ENCODE measurements around the gene LHPP.

Gene LHPP

DNA sequence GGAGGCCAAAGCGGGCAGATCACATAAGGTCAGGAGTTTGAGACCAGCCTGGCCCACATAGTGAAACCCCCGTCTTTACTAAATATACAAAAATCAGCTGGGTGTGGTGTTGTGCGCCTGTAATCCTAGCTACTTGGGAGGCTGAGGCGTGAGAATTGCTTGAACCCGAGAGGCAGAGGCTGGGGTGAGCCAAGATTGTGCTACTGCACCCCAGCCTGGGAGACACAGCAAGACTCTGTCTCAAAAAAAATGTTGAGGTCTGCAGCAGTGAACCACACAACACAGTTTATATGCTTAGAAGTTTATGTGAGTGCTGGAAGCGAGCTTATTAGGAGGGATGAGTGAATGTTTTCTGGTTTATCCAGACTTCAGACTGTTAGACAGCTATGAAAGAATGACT, 10.4 kb downstream of the LHPP start:
- TF ChIP-seq, protein P1, sequence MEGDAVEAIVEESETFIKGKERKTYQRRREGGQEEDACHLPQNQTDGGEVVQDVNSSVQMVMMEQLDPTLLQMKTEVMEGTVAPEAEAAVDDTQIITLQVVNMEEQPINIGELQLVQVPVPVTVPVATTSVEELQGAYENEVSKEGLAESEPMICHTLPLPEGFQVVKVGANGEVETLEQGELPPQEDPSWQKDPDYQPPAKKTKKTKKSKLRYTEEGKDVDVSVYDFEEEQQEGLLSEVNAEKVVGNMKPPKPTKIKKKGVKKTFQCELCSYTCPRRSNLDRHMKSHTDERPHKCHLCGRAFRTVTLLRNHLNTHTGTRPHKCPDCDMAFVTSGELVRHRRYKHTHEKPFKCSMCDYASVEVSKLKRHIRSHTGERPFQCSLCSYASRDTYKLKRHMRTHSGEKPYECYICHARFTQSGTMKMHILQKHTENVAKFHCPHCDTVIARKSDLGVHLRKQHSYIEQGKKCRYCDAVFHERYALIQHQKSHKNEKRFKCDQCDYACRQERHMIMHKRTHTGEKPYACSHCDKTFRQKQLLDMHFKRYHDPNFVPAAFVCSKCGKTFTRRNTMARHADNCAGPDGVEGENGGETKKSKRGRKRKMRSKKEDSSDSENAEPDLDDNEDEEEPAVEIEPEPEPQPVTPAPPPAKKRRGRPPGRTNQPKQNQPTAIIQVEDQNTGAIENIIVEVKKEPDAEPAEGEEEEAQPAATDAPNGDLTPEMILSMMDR (conservative IDR thresholded peaks at IDR 0.05; ENCODE audit: low read length): no peak
- H3K4me3 ChIP-seq (ENCODE audit: low read length): no peak overlapping the region
- DNase-seq (ENCODE audit: low read depth): no peak

DNA sequence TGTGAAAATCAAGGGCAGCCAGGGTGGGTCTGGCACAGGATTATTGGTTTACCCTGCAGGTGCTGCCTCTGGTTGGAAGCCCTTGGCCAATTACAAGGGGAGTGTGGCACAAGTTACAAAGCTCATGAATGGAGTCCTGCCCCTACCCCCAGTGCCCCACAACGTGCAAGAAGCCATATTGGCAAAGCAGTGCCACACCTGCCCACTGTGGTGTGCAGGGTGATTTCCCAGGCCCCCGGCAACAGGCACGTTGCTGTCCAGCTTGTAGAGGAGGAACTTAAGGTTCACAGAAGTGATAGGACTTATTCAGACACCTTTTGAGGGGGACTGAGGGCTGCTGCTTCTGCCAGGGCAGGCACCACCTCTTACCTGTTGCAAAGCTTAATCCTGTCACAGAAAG, 11.4 kb downstream of the LHPP start:
- TF ChIP-seq, protein P1 (conservative IDR thresholded peaks at IDR 0.05; ENCODE audit: low read length): no peak
- DNase-seq (ENCODE audit: low read depth): no peak
- no peak overlapping the region for H3K4me3 ChIP-seq (ENCODE audit: low read length)

DNA sequence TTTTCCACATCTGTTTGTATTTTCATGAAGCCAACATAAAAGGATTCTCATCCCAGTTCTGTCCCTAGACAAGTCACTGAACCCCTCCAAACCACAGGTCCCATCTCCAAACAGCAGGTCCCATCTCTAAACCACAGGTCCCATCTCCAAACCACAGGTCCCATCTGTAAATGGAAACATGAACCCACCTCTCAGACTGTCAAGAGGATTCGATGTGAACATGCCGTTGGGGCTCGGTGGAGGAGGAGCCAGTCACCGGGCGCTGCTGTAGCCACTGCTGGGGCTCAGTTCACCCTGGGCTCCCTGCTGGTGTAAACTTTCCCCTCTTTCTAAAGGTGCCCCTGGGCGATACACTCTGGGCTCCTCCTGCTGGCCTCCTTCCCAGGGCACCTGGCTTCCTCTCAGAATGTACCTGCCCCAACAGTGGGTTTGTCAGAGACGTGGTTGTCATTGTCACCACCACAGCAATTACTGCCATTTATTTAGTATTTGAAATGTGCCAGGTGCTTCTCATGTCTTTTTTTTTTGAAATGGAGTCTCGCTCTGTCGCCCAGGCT, 13.0 kb downstream of the LHPP start:
- TF ChIP-seq, protein P1 (conservative IDR thresholded peaks at IDR 0.05; ENCODE audit: low read length): no peak
- no peak for DNase-seq (ENCODE audit: low read depth)
- no peak overlapping the region for H3K4me3 ChIP-seq (ENCODE audit: low read length)

DNA sequence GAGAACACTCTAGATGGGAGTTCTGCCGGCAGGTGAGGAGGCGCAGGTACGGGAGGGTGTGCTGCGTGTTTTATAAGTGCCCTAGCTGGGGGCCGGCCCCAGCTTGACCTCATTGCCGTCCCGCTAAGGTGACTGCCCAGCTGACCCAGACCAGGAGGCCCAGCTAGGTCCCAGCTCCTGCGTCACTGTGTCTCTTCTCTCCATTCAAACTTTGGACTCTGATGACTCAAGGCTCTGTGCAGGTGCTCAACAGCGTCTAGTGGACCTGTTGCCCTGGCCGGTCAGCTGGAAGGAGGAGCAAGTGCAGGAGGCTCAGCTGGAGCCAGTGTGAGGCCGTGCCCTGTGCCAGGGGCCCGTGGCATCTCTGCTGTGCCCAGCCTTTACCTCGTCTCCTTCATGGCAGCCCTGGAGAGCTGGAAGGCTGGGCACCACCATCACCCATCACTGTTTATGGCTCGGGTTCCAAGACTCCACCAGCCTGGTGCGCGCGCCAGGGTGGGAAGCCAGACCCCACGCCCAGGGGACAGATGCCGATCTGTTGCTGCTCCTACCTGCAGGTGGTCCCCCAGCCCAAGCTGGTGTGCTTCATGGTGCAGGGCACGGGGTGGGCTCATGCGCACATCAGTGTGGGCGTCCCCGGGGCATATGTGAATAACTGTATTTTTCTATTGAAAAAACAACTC, 14.6 kb downstream of the LHPP start:
- DNase-seq (ENCODE audit: low read depth): no peak
- TF ChIP-seq, protein P1 (conservative IDR thresholded peaks at IDR 0.05; ENCODE audit: low read length): no peak
- no peak overlapping the region for H3K4me3 ChIP-seq (ENCODE audit: low read length)

DNA sequence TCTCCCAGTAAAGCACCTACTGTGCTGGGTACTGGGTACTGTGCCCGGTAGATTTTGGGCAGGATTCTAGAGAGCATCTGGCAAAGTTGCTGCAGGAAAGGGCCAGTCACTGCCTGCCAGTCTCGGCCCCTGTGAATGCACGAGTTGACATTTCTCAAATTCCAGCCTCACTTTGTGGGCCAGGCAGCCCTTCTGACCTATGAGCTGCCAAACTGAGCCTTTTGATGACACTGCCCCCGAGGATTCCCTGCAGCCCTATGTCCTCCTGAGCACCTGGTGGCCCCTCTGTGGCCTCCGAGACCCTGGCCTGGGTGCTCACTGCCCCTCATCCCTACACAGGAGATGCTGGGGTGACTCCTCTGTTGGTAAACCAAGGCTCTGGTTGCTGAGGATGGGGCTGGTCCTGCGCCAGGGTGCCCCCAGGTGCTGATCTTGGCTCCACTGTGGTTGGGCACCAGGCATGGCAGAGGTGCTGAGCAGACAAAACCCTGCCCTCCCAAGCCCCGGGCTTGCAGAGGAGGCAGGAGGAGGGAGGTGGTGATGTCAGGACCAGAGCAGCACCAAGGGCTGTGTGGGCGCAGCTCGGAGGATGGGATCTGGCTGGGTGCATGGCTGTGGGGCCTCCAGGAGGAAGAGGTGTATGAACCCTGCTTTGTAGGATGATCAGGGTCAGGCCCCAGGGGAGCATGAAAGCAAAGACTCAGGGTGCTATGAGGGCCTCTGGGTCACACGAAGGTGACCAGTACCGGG, 16.2 kb downstream of the LHPP start:
- TF ChIP-seq, protein P1 (conservative IDR thresholded peaks at IDR 0.05; ENCODE audit: low read length): no peak
- DNase-seq (ENCODE audit: low read depth): peak; percentile 16
- no peak overlapping the region for H3K4me3 ChIP-seq (ENCODE audit: low read length)

DNA sequence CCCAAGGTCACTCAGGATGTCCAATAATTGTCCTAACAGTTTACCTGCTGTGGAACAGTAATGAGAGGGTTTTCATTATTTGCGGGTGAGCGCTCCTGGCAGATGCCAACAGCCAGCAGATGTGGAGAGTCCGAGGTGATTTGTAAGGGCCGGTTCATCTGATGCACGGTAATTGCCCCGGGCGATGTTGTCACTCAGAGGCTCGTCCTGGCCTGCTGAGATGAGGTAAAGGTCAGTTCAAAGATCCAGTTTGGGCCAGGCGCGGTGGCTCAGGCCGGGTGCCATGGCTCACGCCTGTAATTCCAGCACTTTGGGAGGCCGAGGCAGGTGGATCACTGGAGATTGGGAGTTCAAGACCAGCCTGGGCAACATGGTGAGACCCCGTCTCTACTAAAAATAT, 16.9 kb downstream of the LHPP start:
- TF ChIP-seq, protein P1 (conservative IDR thresholded peaks at IDR 0.05; ENCODE audit: low read length): no peak
- no peak overlapping the region for H3K4me3 ChIP-seq (ENCODE audit: low read length)
- DNase-seq (ENCODE audit: low read depth): no peak

DNA sequence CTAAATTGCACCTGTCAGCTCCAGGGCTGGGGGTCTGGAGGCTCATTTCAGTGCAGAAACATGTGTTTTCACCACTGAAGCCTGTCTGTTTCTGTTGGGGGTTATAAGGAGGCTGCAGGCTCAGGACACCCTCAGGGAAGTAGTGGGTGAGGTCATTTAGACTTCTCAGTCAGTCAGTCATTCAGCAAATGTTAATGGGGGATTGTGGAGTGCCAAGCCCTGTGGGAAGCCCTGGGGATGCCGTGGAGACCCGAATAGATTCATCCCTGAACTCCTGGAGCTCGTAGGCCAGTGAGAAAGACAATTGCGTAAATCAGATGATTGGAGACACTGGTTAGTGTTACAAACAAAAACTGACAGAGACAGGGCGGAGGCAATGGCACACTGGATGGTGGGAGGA, 19.2 kb downstream of the LHPP start:
- TF ChIP-seq, protein P1 (conservative IDR thresholded peaks at IDR 0.05; ENCODE audit: low read length): no peak
- DNase-seq (ENCODE audit: low read depth): no peak
- H3K4me3 ChIP-seq (ENCODE audit: low read length): no peak overlapping the region

Data from AG10803 (cell line).